GM12864 (cell line): ENCODE data around the gene ECI1.
A peak's percentile ranks its signal among the peaks of the same experiment; 100 is the strongest.
"Not testable (repeated sequence)": the region's sequence is repeated elsewhere in the genome, so short reads cannot be mapped to it uniquely, and the experiment has no call there.

Experiments
- DNase-seq: peaks from one replicate; pipeline ENCODE4 v3.0.0-alpha.2; 2011; ENCODE audit warnings: low read depth
- H3K4me3 ChIP-seq: 2 replicates; pipeline ENCODE4 v1.5.1; 2011; ENCODE audit warnings: mild to moderate bottlenecking, low read depth, low read length, control low read depth
- CTCF ChIP-seq: IDR thresholded peaks from 2 replicates; pipeline ENCODE4 v1.5.1; 2011; ENCODE audit warnings: low read depth, mild to moderate bottlenecking, moderate library complexity, low read length, control low read depth, inconsistent platforms; ENCODE audit errors: missing control alignments

ECI1 gene

DNA sequence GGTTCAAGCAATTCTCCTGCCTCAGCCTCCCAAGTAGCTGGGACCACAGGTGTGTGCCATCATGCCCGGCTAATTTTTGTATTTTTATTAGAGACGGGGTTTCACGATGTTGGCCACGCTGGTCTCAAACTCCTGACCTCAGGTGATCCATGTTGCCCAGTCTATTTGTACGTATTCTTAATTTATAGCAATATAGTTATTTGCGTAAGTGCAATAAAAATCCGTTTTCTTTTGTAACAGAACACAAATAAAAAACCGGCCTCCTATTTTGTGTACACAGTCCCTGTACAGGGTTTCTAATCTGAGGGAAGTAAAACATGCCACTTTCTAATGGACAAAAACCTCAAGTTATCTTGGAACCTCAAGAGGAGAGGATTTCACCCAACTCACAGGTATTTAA, 8.9 kb upstream of the ECI1 start:
- no peak for DNase-seq
- no peak for TF ChIP-seq CTCF
- no peak overlapping the region for H3K4me3 ChIP-seq

DNA sequence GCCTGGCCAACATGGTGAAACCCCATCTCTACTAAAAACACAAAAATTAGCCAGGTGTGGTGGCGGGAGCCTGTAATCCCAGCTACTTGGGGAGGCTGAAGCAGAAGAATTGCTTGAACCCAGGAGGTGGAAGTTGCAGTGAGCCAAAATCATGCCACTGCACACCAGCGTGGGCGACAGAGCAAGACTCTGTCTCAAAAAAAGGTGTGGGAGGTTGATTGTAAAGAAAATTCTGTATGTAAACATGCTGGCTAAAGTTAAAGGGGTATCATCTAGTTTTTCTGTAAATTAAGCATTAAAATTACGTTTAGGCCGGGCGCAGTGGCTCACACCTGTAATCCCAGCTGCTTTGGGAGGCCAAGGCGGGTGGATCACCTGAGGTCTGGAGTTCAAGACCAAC, 7.1 kb upstream of the ECI1 start:
- not testable (repeated sequence) for H3K4me3 ChIP-seq, DNase-seq

DNA sequence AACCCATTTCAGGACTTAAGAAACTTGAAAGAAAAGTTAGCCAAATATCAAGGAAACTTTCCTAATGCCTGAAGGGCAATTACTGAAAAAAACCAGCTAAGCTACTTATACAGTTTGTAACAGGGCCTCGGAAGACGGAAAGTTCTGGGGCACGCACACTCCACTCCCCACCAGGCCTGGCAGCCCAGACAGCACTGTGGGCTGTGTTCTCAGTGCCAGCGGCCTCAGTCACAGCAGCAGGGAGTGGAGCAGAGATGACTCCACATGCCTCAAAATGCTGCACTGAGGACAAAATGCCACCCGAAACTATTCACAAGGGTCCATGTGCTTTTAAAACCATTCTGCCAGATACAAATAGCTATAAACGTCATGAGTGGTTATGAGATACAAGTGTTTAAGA, 6.3 kb upstream of the ECI1 start:
- H3K4me3 ChIP-seq: no peak overlapping the region
- TF ChIP-seq CTCF: no peak
- DNase-seq: no peak

GRCh38 chr16:2256531-2257140, 5.2 kb upstream of the ECI1 start:
- TF ChIP-seq CTCF: no peak
- no peak for DNase-seq
- no peak overlapping the region for H3K4me3 ChIP-seq

- no peak for DNase-seq
- no peak for TF ChIP-seq CTCF
- H3K4me3 ChIP-seq: no peak overlapping the region
These were observed 1.9 kb upstream of the ECI1 start for GRCh38 chr16:2253293-2253692.

DNA sequence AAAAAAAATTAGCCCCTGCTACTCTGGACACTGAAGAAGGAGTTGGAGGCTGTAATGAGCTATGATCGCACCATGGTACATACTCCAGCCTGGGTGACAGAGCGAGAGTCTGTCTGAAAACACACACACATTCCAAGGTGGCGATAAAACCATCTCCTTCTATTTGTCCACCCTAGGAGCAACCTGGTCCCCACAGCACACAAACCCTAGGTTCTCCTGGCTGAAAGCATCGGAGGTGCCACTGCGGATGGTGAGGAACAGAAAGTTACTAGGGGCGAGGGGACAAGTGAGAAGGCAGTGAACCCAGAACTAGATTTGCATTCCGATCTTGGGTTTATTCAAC, 1.4 kb upstream of the ECI1 start:
- no peak overlapping the region for H3K4me3 ChIP-seq
- DNase-seq: no peak
- no peak for TF ChIP-seq CTCF

- peak; percentile 26 for DNase-seq
- peak overlapping the region; percentile 75 for H3K4me3 ChIP-seq
- TF ChIP-seq CTCF: no peak
These were observed 613 bp downstream of the ECI1 start for GRCh38 chr16:2250652-2251295.
